ENCODE results near the gene XYLT2.

Gene XYLT2

GRCh38 chr17:50303596-50303995 lies 42.3 kb upstream of the XYLT2 start:
- no peak overlapping the region for H3K4me2 ChIP-seq (ENCODE audit: low read depth, low read length, poor library complexity, severe bottlenecking)
- no peak overlapping the region for H3K4me3 ChIP-seq (ENCODE audit: low read length, poor library complexity, severe bottlenecking)
- no peaks in the 10 kb centered on the region for H3K4me1 ChIP-seq (ENCODE audit: insufficient read depth, low read length, poor library complexity, severe bottlenecking)
- no peaks in the 10 kb centered on the region for H3K9me3 ChIP-seq (ENCODE audit: insufficient read depth, low read depth, low read length)
- H4K20me1 ChIP-seq (ENCODE audit: insufficient read depth, low read length, poor library complexity, severe bottlenecking) = no peaks in the 10 kb centered on the region
- no peaks in the 10 kb centered on the region for H3K36me3 ChIP-seq (ENCODE audit: insufficient read depth, low read length)
- no peak overlapping the region for H2AFZ ChIP-seq (ENCODE audit: low read length)
- TF ChIP-seq EZH2phosphoT487 (IDR thresholded peaks at IDR 0.05; ENCODE audit: borderline replicate concordance) = no peak
- no peak for TF ChIP-seq CTCF (conservative IDR thresholded peaks at IDR 0.05; ENCODE audit: low read length)
- H3K9ac ChIP-seq (ENCODE audit: low read depth, low read length, poor library complexity, severe bottlenecking) = no peak overlapping the region
- H3F3A ChIP-seq (ENCODE audit: low read depth) = no peaks in the 10 kb centered on the region
- no peaks in the 10 kb centered on the region for H3K27me3 ChIP-seq (ENCODE audit: insufficient read depth, low read length, poor library complexity, severe bottlenecking)
- H3K79me2 ChIP-seq (ENCODE audit: insufficient read depth, low read length) = no peaks in the 10 kb centered on the region
- no peaks in the 10 kb centered on the region for H3K9me2 ChIP-seq (replicated peaks; ENCODE audit: low read depth, low read length)

GRCh38 chr17:50304781-50305404 lies 41.0 kb upstream of the XYLT2 start:
- no peaks in the 10 kb centered on the region for H3K4me1 ChIP-seq (ENCODE audit: insufficient read depth, low read length, poor library complexity, severe bottlenecking)
- no peaks in the 10 kb centered on the region for H3K27me3 ChIP-seq (ENCODE audit: insufficient read depth, low read length, poor library complexity, severe bottlenecking)
- H4K20me1 ChIP-seq (ENCODE audit: insufficient read depth, low read length, poor library complexity, severe bottlenecking) = no peaks in the 10 kb centered on the region
- no peaks in the 10 kb centered on the region for H3K9me2 ChIP-seq (replicated peaks; ENCODE audit: low read depth, low read length)
- no peak for TF ChIP-seq CTCF (conservative IDR thresholded peaks at IDR 0.05; ENCODE audit: low read length)
- no peak for TF ChIP-seq EZH2phosphoT487 (IDR thresholded peaks at IDR 0.05; ENCODE audit: borderline replicate concordance)
- no peak overlapping the region; the same call in 1 of the 2 replicates for H2AFZ ChIP-seq (ENCODE audit: low read length)
- H3K36me3 ChIP-seq (ENCODE audit: insufficient read depth, low read length) = no peaks in the 10 kb centered on the region
- no peaks in the 10 kb centered on the region for H3K79me2 ChIP-seq (ENCODE audit: insufficient read depth, low read length)
- H3K4me2 ChIP-seq (ENCODE audit: low read depth, low read length, poor library complexity, severe bottlenecking) = no peak overlapping the region
- no peaks in the 10 kb centered on the region for H3K9me3 ChIP-seq (ENCODE audit: insufficient read depth, low read depth, low read length)
- H3K4me3 ChIP-seq (ENCODE audit: low read length, poor library complexity, severe bottlenecking) = no peak overlapping the region
- no peaks in the 10 kb centered on the region for H3F3A ChIP-seq (ENCODE audit: low read depth)
- no peak overlapping the region for H3K9ac ChIP-seq (ENCODE audit: low read depth, low read length, poor library complexity, severe bottlenecking)

- H3K9ac ChIP-seq (ENCODE audit: low read depth, low read length, poor library complexity, severe bottlenecking) = no peak overlapping the region
- H3K9me3 ChIP-seq (ENCODE audit: insufficient read depth, low read depth, low read length) = no peaks in the 10 kb centered on the region
- H2AFZ ChIP-seq (ENCODE audit: low read length) = no peak overlapping the region
- no peaks in the 10 kb centered on the region for H3K27me3 ChIP-seq (ENCODE audit: insufficient read depth, low read length, poor library complexity, severe bottlenecking)
- H3K4me3 ChIP-seq (ENCODE audit: low read length, poor library complexity, severe bottlenecking) = no peak overlapping the region
- H3K79me2 ChIP-seq (ENCODE audit: insufficient read depth, low read length) = no peaks in the 10 kb centered on the region
- H3K9me2 ChIP-seq (replicated peaks; ENCODE audit: low read depth, low read length) = no peaks in the 10 kb centered on the region
- H3K4me2 ChIP-seq (ENCODE audit: low read depth, low read length, poor library complexity, severe bottlenecking) = no peak overlapping the region
- H3K36me3 ChIP-seq (ENCODE audit: insufficient read depth, low read length) = no peaks in the 10 kb centered on the region
- TF ChIP-seq EZH2phosphoT487 (IDR thresholded peaks at IDR 0.05; ENCODE audit: borderline replicate concordance) (no peak), CTCF (conservative IDR thresholded peaks at IDR 0.05; ENCODE audit: low read length) (no peak)
- H3F3A ChIP-seq (ENCODE audit: low read depth) = no peaks in the 10 kb centered on the region
- H4K20me1 ChIP-seq (ENCODE audit: insufficient read depth, low read length, poor library complexity, severe bottlenecking) = no peaks in the 10 kb centered on the region
- H3K4me1 ChIP-seq (ENCODE audit: insufficient read depth, low read length, poor library complexity, severe bottlenecking) = no peaks in the 10 kb centered on the region
Measured at GRCh38 chr17:50307654-50308053, 38.3 kb upstream of the XYLT2 start.

All from Loucy (cell line).